Hepatic stellate cell (primary cell): ENCODE data around the gene MRTO4.
"Not testable (repeated sequence)": the region's sequence is repeated elsewhere in the genome, so short reads cannot be mapped to it uniquely, and the experiment has no call there.

Source experiments
- DNase-seq: peaks from one replicate; pipeline ENCODE4 v3.0.0; 2011; ENCODE audit warnings: low spot score

The MRTO4 gene

GRCh38 chr1:19222979-19223824 is 28.4 kb upstream of the MRTO4 start:
- no peak for DNase-seq

GRCh38 chr1:19229229-19229628 is 22.4 kb upstream of the MRTO4 start:
- DNase-seq: no peak

GRCh38 chr1:19229828-19230325 is 21.7 kb upstream of the MRTO4 start:
- DNase-seq: no peak

GRCh38 chr1:19231736-19232523 is 19.7 kb upstream of the MRTO4 start:
- DNase-seq: not testable (repeated sequence)

- peak; percentile 26 for DNase-seq
These were observed 19.1 kb upstream of the MRTO4 start for GRCh38 chr1:19232524-19232846.

GRCh38 chr1:19234224-19234623 is 17.4 kb upstream of the MRTO4 start:
- no peak for DNase-seq

- DNase-seq: no peak
These were observed 11.7 kb upstream of the MRTO4 start for GRCh38 chr1:19239876-19240275.

- peak; percentile 82 for DNase-seq
These were observed 10.7 kb upstream of the MRTO4 start for GRCh38 chr1:19240673-19241538.

- DNase-seq: no peak
These were observed 838 bp upstream of the MRTO4 start for GRCh38 chr1:19250629-19251304.

- DNase-seq: no peak
These were observed 2.8 kb downstream of the MRTO4 start for GRCh38 chr1:19254416-19254815.

GRCh38 chr1:19255288-19255687 is 3.7 kb downstream of the MRTO4 start:
- no peak for DNase-seq

- not testable (repeated sequence) for DNase-seq
These were observed 4.7 kb downstream of the MRTO4 start for GRCh38 chr1:19256301-19256700.

- no peak for DNase-seq
These were observed 5.7 kb downstream of the MRTO4 start for GRCh38 chr1:19257178-19257914.

- DNase-seq: no peak
These were observed 6.7 kb downstream of the MRTO4 start for GRCh38 chr1:19258353-19258752.

GRCh38 chr1:19260211-19261138 is 8.9 kb downstream of the MRTO4 start:
- peak; percentile 38 for DNase-seq

GRCh38 chr1:19262047-19262446 is 10.4 kb downstream of the MRTO4 start:
- no peak for DNase-seq

- DNase-seq: no peak
These were observed 11.1 kb downstream of the MRTO4 start for GRCh38 chr1:19262744-19263143.

GRCh38 chr1:19268445-19268844 is 16.8 kb downstream of the MRTO4 start:
- no peak for DNase-seq

- not testable (repeated sequence) for DNase-seq
These were observed 18.1 kb downstream of the MRTO4 start for GRCh38 chr1:19269427-19270342.
